22Rv1 (cell line): Measurements from ENCODE around the gene CTTNBP2.

ENCODE experiments used
- H3K27ac ChIP-seq: fragments of 450-650 bp; 2 replicates; pipeline ENCODE4 v1.5.1; 2017
- CTCF ChIP-seq: fragments of 450-650 bp; IDR thresholded peaks from 2 replicates; pipeline ENCODE4 v1.5.1; 2017; ENCODE audit warnings: mild to moderate bottlenecking
- ZFX ChIP-seq: fragments of 450-650 bp; IDR thresholded peaks from 2 replicates; pipeline ENCODE4 v1.6.1; 2017; ENCODE audit warnings: antibody characterized with exemption, borderline replicate concordance

Gene CTTNBP2

GRCh38 chr7:117837841-117838240 lies 35.4 kb downstream of the CTTNBP2 start:
- H3K27ac ChIP-seq, result no peak overlapping the region
- no peak for TF ChIP-seq ZFX
- TF ChIP-seq CTCF, result no peak

- H3K27ac ChIP-seq, result no peak overlapping the region
- no peak for TF ChIP-seq ZFX
These were observed 38.1 kb downstream of the CTTNBP2 start for GRCh38 chr7:117835016-117835664.

- no peak overlapping the region for H3K27ac ChIP-seq
- no peak for TF ChIP-seq ZFX
- TF ChIP-seq CTCF, result no peak
These were observed 42.8 kb downstream of the CTTNBP2 start for GRCh38 chr7:117830422-117830954.

GRCh38 chr7:117829450-117830117 lies 43.7 kb downstream of the CTTNBP2 start:
- TF ChIP-seq ZFX, result no peak
- no peak for TF ChIP-seq CTCF
- H3K27ac ChIP-seq, result no peak overlapping the region

GRCh38 chr7:117828825-117829224 lies 44.4 kb downstream of the CTTNBP2 start:
- no peak for TF ChIP-seq CTCF
- no peak for TF ChIP-seq ZFX
- no peak overlapping the region for H3K27ac ChIP-seq

GRCh38 chr7:117827862-117828261 lies 45.4 kb downstream of the CTTNBP2 start:
- no peak overlapping the region for H3K27ac ChIP-seq

GRCh38 chr7:117825132-117825531 lies 48.1 kb downstream of the CTTNBP2 start:
- no peak overlapping the region for H3K27ac ChIP-seq
- TF ChIP-seq ZFX (no peak), CTCF (no peak)

More at GRCh38 chr7:117827862-117828261, 45.4 kb downstream of the CTTNBP2 start:
- TF ChIP-seq CTCF (no peak), ZFX (no peak)

GRCh38 chr7:117824592-117824991 lies 48.6 kb downstream of the CTTNBP2 start:
- H3K27ac ChIP-seq, result no peak overlapping the region
- TF ChIP-seq CTCF (no peak), ZFX (no peak)
